IMR-90 (cell line): ENCODE measurements around the gene CAMTA1.

Source experiments
- CTCF ChIP-seq: conservative IDR thresholded peaks from 2 replicates; pipeline ENCODE4 v1.5.1; 2012; ENCODE audit warnings: mild to moderate bottlenecking, low read depth, low read length, improper control_type of control experiment
- POLR2A ChIP-seq: IDR thresholded peaks from 2 replicates; pipeline ENCODE4 v1.6.1; 2012; ENCODE audit warnings: mild to moderate bottlenecking, low read depth, low read length
- RCOR1 ChIP-seq: IDR thresholded peaks from 2 replicates; pipeline ENCODE4 v1.6.1; 2012; ENCODE audit warnings: mild to moderate bottlenecking, low read length, improper control_type of control experiment; ENCODE audit not compliant: insufficient replicate concordance

GRCh38 chr1:7388141-7388487, 602.9 kb downstream of the CAMTA1 start:
- TF ChIP-seq CTCF (no peak), POLR2A (no peak), RCOR1 (no peak)
